Activated CD8-positive, alpha-beta T cell treated with anti-CD3 and anti-CD28 coated beads for 36 hours (primary cell): Measurements from ENCODE around the gene PCDH9. TPM values are rescaled to one million over a fixed set of nuclear protein-coding genes. Genes with fewer than 3 reads are reported as not detected.

ENCODE experiments used
- ATAC-seq: fragments of 200-7000 bp; cut with Tn5 transposase; one replicate; pipeline ENCODE4 v1.10.0; 2021; ENCODE audit warnings: mild to moderate bottlenecking, moderate library complexity
- CTCF ChIA-PET: fragments of 350-600 bp; sonication (Branson Sonifier 250); formaldehyde crosslinking; loops from one replicate; lab custom pipeline; 2021; ENCODE audit warnings: antibody characterized with exemption; lab: Charles Lee
- POLR2A ChIA-PET: fragments of 350-600 bp; sonication (Branson Sonifier 250); formaldehyde crosslinking; loops from one replicate; lab custom pipeline; 2021; ENCODE audit warnings: antibody characterized with exemption; lab: Charles Lee
- DNase-seq: peaks from one replicate; pipeline ENCODE4 v3.0.0-alpha.2; 2020
- H3K27ac Mint-ChIP-seq: one replicate; pipeline ENCODE4 v1.8.0; 2021; ENCODE audit warnings: mild to moderate bottlenecking, mixed read lengths
- H3K27me3 Mint-ChIP-seq: one replicate; pipeline ENCODE4 v1.8.0; 2021; ENCODE audit warnings: mixed read lengths
- H3K36me3 Mint-ChIP-seq: one replicate; pipeline ENCODE4 v1.8.0; 2021; ENCODE audit warnings: low read depth, mixed read lengths
- H3K4me1 Mint-ChIP-seq: one replicate; pipeline ENCODE4 v1.8.0; 2021; ENCODE audit warnings: low read depth, mixed read lengths
- H3K4me3 Mint-ChIP-seq: one replicate; pipeline ENCODE4 v1.8.0; 2021; ENCODE audit warnings: mild to moderate bottlenecking, moderate library complexity, mixed read lengths
- H3K9me3 Mint-ChIP-seq: one replicate; pipeline ENCODE4 v1.8.0; 2021; ENCODE audit warnings: mixed read lengths
- intact Hi-C: fragments of 100-400 bp; cut with micrococcal nuclease; formaldehyde crosslinking; loops from one replicate; pipeline ENCODE4 v1.10.0; 2022
- total RNA-seq, 2 experiments: library from RNA; stranded (reverse); gene quantifications; one replicate each; pipeline ENCODE4 v1.2.3, GENCODE V29; 2021
- TF ChIP-seq, protein P1 (sequence below): fragments of 200-600 bp; IDR thresholded peaks from one replicate; pipeline ENCODE4 v1.8.0; 2022; ENCODE audit warnings: antibody characterized with exemption, mild to moderate bottlenecking

The PCDH9 gene
- total RNA-seq, 2 experiments from 2014 or later = 0.04 to 0.14 TPM

DNA sequence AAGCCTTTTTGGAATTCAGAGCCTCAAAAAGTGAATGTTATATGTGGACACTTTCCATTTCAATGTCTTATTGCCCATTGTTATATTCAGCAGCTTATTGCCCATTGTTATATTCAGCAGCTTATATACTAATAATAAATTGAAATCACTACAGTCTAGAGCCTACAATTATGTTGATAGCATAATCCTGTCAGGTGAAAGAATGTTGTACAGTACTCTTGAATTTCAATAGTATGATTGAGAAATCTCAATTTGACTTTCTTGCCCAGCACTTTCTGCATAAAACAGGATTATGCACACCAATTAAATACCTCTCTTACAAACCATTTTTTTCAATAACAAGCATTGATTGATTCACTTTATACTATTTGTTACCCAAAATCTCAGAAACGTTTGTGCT is 260.8 kb downstream of the PCDH9 start:
- H3K4me3 Mint-ChIP-seq = no peak overlapping the region
- intact Hi-C loops = no loop called here
- H3K36me3 Mint-ChIP-seq = no peaks in the 10 kb centered on the region
- ATAC-seq (no peak), DNase-seq (no peak)
- TF ChIP-seq, protein P1, sequence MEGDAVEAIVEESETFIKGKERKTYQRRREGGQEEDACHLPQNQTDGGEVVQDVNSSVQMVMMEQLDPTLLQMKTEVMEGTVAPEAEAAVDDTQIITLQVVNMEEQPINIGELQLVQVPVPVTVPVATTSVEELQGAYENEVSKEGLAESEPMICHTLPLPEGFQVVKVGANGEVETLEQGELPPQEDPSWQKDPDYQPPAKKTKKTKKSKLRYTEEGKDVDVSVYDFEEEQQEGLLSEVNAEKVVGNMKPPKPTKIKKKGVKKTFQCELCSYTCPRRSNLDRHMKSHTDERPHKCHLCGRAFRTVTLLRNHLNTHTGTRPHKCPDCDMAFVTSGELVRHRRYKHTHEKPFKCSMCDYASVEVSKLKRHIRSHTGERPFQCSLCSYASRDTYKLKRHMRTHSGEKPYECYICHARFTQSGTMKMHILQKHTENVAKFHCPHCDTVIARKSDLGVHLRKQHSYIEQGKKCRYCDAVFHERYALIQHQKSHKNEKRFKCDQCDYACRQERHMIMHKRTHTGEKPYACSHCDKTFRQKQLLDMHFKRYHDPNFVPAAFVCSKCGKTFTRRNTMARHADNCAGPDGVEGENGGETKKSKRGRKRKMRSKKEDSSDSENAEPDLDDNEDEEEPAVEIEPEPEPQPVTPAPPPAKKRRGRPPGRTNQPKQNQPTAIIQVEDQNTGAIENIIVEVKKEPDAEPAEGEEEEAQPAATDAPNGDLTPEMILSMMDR = no peak
- POLR2A ChIA-PET = no interaction called here
- no peaks in the 10 kb centered on the region for H3K4me1 Mint-ChIP-seq
- H3K27me3 Mint-ChIP-seq = no peaks in the 10 kb centered on the region
- CTCF ChIA-PET = no interaction called here
- H3K27ac Mint-ChIP-seq = no peak overlapping the region
- H3K9me3 Mint-ChIP-seq = no peaks in the 10 kb centered on the region

DNA sequence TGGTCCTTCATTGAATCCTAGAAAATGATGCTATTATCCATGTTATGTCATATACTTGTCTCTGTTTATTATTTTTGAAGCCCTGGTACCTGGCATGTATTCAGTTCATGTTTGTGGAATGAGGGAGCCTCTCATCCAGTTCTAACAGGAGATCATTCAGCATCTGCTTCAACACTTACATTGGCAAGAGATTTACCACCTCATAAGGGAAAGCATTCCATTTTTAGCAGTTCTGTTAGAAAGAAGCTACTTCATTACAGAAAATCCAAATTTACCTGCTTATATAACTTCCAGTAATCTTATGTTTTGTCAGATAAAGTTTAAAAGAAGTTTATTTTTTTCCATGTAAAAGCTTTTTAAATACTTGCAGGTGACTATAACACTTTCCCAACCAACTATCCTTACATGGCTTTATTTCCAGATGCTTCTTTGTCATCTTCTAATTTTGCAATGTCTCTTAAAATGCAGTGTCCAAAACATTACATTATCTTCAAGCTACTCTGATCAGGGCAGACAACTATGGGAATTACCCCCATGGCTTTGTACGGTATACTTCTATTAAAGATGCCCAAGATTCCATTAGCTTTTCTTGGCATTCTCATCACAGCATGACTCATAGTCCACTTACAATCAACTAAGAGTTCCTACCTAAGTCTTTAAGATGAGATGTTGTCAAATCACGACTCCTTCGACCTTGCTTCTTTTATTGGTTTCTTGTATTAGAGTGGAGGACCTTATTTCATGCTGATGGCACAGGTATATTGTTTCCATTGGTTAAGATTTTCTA is 262.1 kb downstream of the PCDH9 start:
- TF ChIP-seq, protein P1 = no peak
- no peak overlapping the region for H3K27ac Mint-ChIP-seq
- H3K36me3 Mint-ChIP-seq = no peaks in the 10 kb centered on the region
- H3K4me3 Mint-ChIP-seq = no peak overlapping the region
- ATAC-seq = no peak
- intact Hi-C loops = no loop called here
- H3K27me3 Mint-ChIP-seq = no peaks in the 10 kb centered on the region
- no peak for DNase-seq
- no peaks in the 10 kb centered on the region for H3K9me3 Mint-ChIP-seq
- POLR2A ChIA-PET = no interaction called here
- no peaks in the 10 kb centered on the region for H3K4me1 Mint-ChIP-seq
- CTCF ChIA-PET = no interaction called here

- no peaks in the 10 kb centered on the region for H3K9me3 Mint-ChIP-seq
- H3K4me1 Mint-ChIP-seq = no peaks in the 10 kb centered on the region
- TF ChIP-seq, protein P1 = no peak
- DNase-seq (no peak), ATAC-seq (no peak)
- H3K36me3 Mint-ChIP-seq = no peaks in the 10 kb centered on the region
- no peaks in the 10 kb centered on the region for H3K27me3 Mint-ChIP-seq
- no peak overlapping the region for H3K27ac Mint-ChIP-seq
- intact Hi-C loops = no loop called here
- CTCF ChIA-PET = interaction anchor here (0.7 kb wide), 1 partner anchor 33 kb away, joined by 3 read pairs; no protein-coding TSS in a partner anchor
- POLR2A ChIA-PET = no interaction called here
- no peak overlapping the region for H3K4me3 Mint-ChIP-seq
Observed at GRCh38 chr13:66965181-66965580, 265.0 kb downstream of the PCDH9 start.

DNA sequence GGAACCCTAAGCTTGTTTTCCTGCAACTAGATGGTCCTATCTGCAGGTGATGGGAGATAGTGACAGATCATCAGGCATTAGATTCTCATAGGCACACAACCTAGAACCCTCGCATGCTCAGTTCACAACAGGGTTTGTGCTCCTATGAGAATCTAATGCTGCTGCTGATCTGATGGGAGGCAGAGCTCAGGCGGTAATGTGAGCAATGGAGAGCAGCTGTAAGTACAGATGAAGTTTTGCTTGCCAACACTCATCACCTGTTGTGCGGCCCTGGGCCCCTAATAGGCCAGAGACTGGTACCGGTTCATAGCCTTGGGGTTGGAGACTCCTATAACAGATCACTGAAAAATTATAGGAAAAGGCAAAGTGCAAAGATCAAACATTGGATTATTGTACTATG is 267.2 kb downstream of the PCDH9 start:
- intact Hi-C loops = no loop called here
- no peaks in the 10 kb centered on the region for H3K9me3 Mint-ChIP-seq

GRCh38 chr13:66958611-66959010 is 271.5 kb downstream of the PCDH9 start:
- intact Hi-C loops = no loop called here
- no peak for DNase-seq
- no peaks in the 10 kb centered on the region for H3K27me3 Mint-ChIP-seq
- CTCF ChIA-PET = no interaction called here
- ATAC-seq = peak; percentile 47
- no peak overlapping the region for H3K27ac Mint-ChIP-seq
- POLR2A ChIA-PET = interaction anchor here (0.9 kb wide), 1 partner anchor 12 kb away, joined by 3 read pairs; no protein-coding TSS in a partner anchor
- no peak overlapping the region for H3K4me3 Mint-ChIP-seq
- H3K36me3 Mint-ChIP-seq = no peaks in the 10 kb centered on the region
- no peaks in the 10 kb centered on the region for H3K9me3 Mint-ChIP-seq
- TF ChIP-seq, protein P1 = no peak
- no peaks in the 10 kb centered on the region for H3K4me1 Mint-ChIP-seq

More for the DNA sequence above, 267.2 kb downstream of the PCDH9 start:
- no peaks in the 10 kb centered on the region for H3K36me3 Mint-ChIP-seq
- no peak overlapping the region for H3K4me3 Mint-ChIP-seq
- POLR2A ChIA-PET = no interaction called here
- CTCF ChIA-PET = no interaction called here
- no peak for DNase-seq
- no peaks in the 10 kb centered on the region for H3K27me3 Mint-ChIP-seq
- no peak overlapping the region for H3K27ac Mint-ChIP-seq
- H3K4me1 Mint-ChIP-seq = no peaks in the 10 kb centered on the region
- ATAC-seq = no peak
- TF ChIP-seq, protein P1 = no peak
